SH-SY5Y (cell line): ENCODE data around the gene SDR39U1.

Experiments
- GATA2 ChIP-seq: IDR thresholded peaks from 2 replicates; pipeline ENCODE4 v1.6.1; 2011; ENCODE audit warnings: mild to moderate bottlenecking, low read depth, low read length
- GATA3 ChIP-seq: IDR thresholded peaks from 2 replicates; pipeline ENCODE4 v1.6.1; 2011; ENCODE audit warnings: low read depth, mild to moderate bottlenecking, low read length, moderate library complexity

SDR39U1 gene

GRCh38 chr14:24422261-24422660 is 20.3 kb downstream of the SDR39U1 start:
- TF ChIP-seq GATA3 (no peak), GATA2 (no peak)

GRCh38 chr14:24418492-24418873 is 24.1 kb downstream of the SDR39U1 start:
- TF ChIP-seq GATA3 (no peak), GATA2 (no peak)

- no peak for TF ChIP-seq GATA3
- no peak for TF ChIP-seq GATA2
These were observed 24.6 kb downstream of the SDR39U1 start for GRCh38 chr14:24417832-24418491.

- TF ChIP-seq GATA3 (no peak), GATA2 (no peak)
These were observed 25.5 kb downstream of the SDR39U1 start for GRCh38 chr14:24416932-24417619.

GRCh38 chr14:24416254-24416931 is 26.2 kb downstream of the SDR39U1 start:
- no peak for TF ChIP-seq GATA2
- no peak for TF ChIP-seq GATA3

- TF ChIP-seq GATA3 = no peak
- TF ChIP-seq GATA2 = no peak
These were observed 26.9 kb downstream of the SDR39U1 start for GRCh38 chr14:24415421-24416253.

- TF ChIP-seq GATA3 = no peak
- TF ChIP-seq GATA2 = no peak
These were observed 27.7 kb downstream of the SDR39U1 start for GRCh38 chr14:24414732-24415420.

GRCh38 chr14:24414077-24414476 is 28.5 kb downstream of the SDR39U1 start:
- no peak for TF ChIP-seq GATA3
- TF ChIP-seq GATA2 = no peak

- no peak for TF ChIP-seq GATA2
- TF ChIP-seq GATA3 = no peak
These were observed 30.9 kb downstream of the SDR39U1 start for GRCh38 chr14:24411443-24412389.

GRCh38 chr14:24409956-24410355 is 32.6 kb downstream of the SDR39U1 start:
- TF ChIP-seq GATA2 (no peak), GATA3 (no peak)

GRCh38 chr14:24409192-24409591 is 33.4 kb downstream of the SDR39U1 start:
- no peak for TF ChIP-seq GATA3
- no peak for TF ChIP-seq GATA2

- TF ChIP-seq GATA3 (no peak), GATA2 (no peak)
These were observed 33.8 kb downstream of the SDR39U1 start for GRCh38 chr14:24408764-24409163.

GRCh38 chr14:24407608-24408325 is 34.8 kb downstream of the SDR39U1 start:
- no peak for TF ChIP-seq GATA3
- TF ChIP-seq GATA2 = no peak
